Fibroblast of lung (primary cell): ENCODE results near the gene SMLR1. TPM values are rescaled to one million over a fixed set of nuclear protein-coding genes. Genes with fewer than 3 reads are reported as not detected.
"Not testable (repeated sequence)": the region's sequence is repeated elsewhere in the genome, so short reads cannot be mapped to it uniquely, and the experiment has no call there.

ENCODE experiments used
- DNase-seq, 2 donors: peaks; one replicate each; pipeline versions ENCODE4 v3.0.0 to v3.0.0-alpha.2; 2010; ENCODE audit warnings: low read depth in 2 of 2
- H2AFZ ChIP-seq: 2 replicates; pipeline ENCODE4 v1.5.1; 2012; ENCODE audit warnings: low read length, control low read depth, inconsistent platforms
- H3K27ac ChIP-seq: 2 replicates; pipeline ENCODE4 v1.5.1; 2011; ENCODE audit warnings: low read length, control low read depth; ENCODE audit not compliant: insufficient read depth
- H3K27me3 ChIP-seq: 2 replicates; pipeline ENCODE4 v1.5.1; 2011; ENCODE audit warnings: mild to moderate bottlenecking, low read length; ENCODE audit not compliant: control insufficient read depth, insufficient read depth
- H3K36me3 ChIP-seq: 2 replicates; pipeline ENCODE4 v1.5.1; 2011; ENCODE audit warnings: low read length; ENCODE audit not compliant: control insufficient read depth, insufficient read depth
- H3K4me1 ChIP-seq: 2 replicates; pipeline ENCODE4 v1.5.1; 2011; ENCODE audit warnings: low read length; ENCODE audit not compliant: control insufficient read depth, insufficient read depth; ENCODE audit errors: extremely low read depth
- H3K4me2 ChIP-seq: 2 replicates; pipeline ENCODE4 v1.5.1; 2011; ENCODE audit warnings: low read length, control low read depth; ENCODE audit not compliant: insufficient read depth; ENCODE audit errors: extremely low read depth
- H3K4me3 ChIP-seq, 4 experiments: fragments of 200-600 bp in 1 of 4; sonication (generic) in 1 of 4; replicated peaks in 1 of 4; 2 replicates each; pipeline ENCODE4 v1.5.1; 2011 to 2016; ENCODE audit warnings: low read length in 4 of 4, low read depth in 3 of 4, mild to moderate bottlenecking in 3 of 4, control low read depth in 2 of 4, inconsistent platforms in 1 of 4, mixed read lengths in 1 of 4; ENCODE audit not compliant: insufficient read depth in 1 of 4; ENCODE audit errors: control extremely low read depth in 1 of 4
- H3K79me2 ChIP-seq: 2 replicates; pipeline ENCODE4 v1.5.1; 2012; ENCODE audit warnings: mild to moderate bottlenecking, low read length, inconsistent platforms; ENCODE audit not compliant: control insufficient read depth, insufficient read depth
- H3K9ac ChIP-seq: 2 replicates; pipeline ENCODE4 v1.5.1; 2011; ENCODE audit warnings: mild to moderate bottlenecking, low read length, control low read depth; ENCODE audit not compliant: insufficient read depth
- H3K9me3 ChIP-seq: 2 replicates; pipeline ENCODE4 v1.5.1; 2012; ENCODE audit warnings: low read depth, low read length; ENCODE audit not compliant: control insufficient read depth, insufficient read depth
- H4K20me1 ChIP-seq: 2 replicates; pipeline ENCODE4 v1.5.1; 2011; ENCODE audit warnings: low read length; ENCODE audit not compliant: control insufficient read depth, insufficient read depth; ENCODE audit errors: extremely low read depth
- CTCF ChIP-seq, 2 donors: IDR thresholded peaks in 1 of 2; conservative IDR thresholded peaks in 1 of 2; 1 replicate in 1 of 2; 2 replicates in 1 of 2; pipeline ENCODE4 v1.5.1; 2011 to 2012; ENCODE audit warnings: low read length in 2 of 2, control low read depth in 1 of 2, inconsistent platforms in 1 of 2, low read depth in 1 of 2, mild to moderate bottlenecking in 1 of 2
- EZH2 ChIP-seq: IDR thresholded peaks from 2 replicates; pipeline ENCODE4 v1.5.1; 2012; ENCODE audit warnings: low read length, control low read depth, mild to moderate bottlenecking; ENCODE audit errors: missing control alignments
- polyA plus RNA-seq, 2 donors: library from polyadenylated mRNA; depleted of rRNA in 1 of 2; stranded (reverse) in 1 of 2; unstranded in 1 of 2; fragments of >200 nt; gene quantifications; 2 replicates each; pipeline ENCODE4 v1.2.1, GENCODE V29; 2011 to 2012; ENCODE audit warnings: missing spikeins in 1 of 2
- total RNA-seq: library from RNA; depleted of rRNA; stranded (reverse); fragments of >200 nt; gene quantifications from 2 replicates; pipeline ENCODE4 v1.2.1, GENCODE V29; 2014

Gene SMLR1
- total and polyA plus RNA-seq, 2 donors (not counting 1 experiment from before 2014, with no cell fraction given) = not detected

DNA sequence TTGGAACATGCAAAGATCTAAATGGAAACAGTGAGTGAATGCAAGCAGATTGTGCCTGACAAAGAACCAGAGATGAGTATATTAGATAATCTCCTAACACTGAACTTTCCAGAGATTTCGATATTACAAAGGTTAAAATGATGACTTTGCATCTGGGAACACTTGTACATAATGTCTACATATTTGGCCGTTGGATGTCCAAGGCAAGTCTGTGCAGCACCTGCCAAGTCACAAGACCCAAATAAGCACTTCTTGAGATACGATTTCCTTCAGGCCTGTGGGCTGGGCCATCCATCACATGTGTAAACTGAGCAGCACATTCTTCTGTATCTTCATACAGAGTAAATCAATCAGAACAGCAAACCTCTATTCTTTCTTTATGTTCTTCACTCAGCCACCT, 32.5 kb upstream of the SMLR1 start:
- TF ChIP-seq CTCF (conservative IDR thresholded peaks at IDR 0.05 in 1 of 2, IDR thresholded peaks at IDR 0.05 in 1 of 2; ENCODE audit: low read depth in 1 of 2, low read length in 2 of 2) = no peak
- H3K9ac ChIP-seq = no peak overlapping the region
- no peak overlapping the region for H3K4me3 ChIP-seq
- no peaks in the 10 kb centered on the region for H3K79me2 ChIP-seq
- H3K27me3 ChIP-seq = no peaks in the 10 kb centered on the region
- H3K4me1 ChIP-seq = no peaks in the 10 kb centered on the region
- no peak overlapping the region for H3K4me2 ChIP-seq
- no peaks in the 10 kb centered on the region for H3K36me3 ChIP-seq
- no peak overlapping the region for H3K27ac ChIP-seq
- H3K9me3 ChIP-seq = no peaks in the 10 kb centered on the region
- H2AFZ ChIP-seq = no peak overlapping the region
- no peaks in the 10 kb centered on the region for H4K20me1 ChIP-seq
- DNase-seq = no peak

DNA sequence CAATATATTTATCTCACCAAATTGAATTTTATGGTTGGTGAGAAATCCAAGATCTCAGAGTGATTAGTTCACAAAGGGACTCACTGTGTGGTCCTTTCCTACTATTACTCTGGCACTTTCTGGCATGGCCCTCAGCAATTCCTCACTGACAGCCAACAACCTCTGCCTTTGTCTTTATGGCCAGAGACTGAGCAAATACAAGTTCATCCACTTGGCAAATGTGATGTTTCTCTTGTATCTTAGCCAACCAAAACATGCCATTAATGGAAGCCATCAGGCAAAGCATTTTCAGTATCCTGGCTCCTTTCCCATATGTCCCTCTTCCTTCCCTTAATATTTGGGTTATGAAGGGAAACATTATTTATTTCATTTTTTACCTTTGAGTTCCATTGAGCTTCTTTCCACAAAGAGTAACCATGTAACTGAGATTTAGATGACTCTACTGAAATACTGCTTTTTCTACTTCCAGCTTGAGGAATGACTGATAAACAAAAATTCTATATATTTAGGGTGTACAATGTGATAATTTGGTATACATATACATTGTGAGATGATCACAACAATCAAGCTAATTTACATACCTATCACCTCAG, 30.8 kb upstream of the SMLR1 start:
- H2AFZ ChIP-seq = no peak overlapping the region
- H3K27ac ChIP-seq = no peak overlapping the region
- no peaks in the 10 kb centered on the region for H3K9me3 ChIP-seq
- peak; percentile 73 to 90 for DNase-seq
- TF ChIP-seq EZH2 = no peak
- no peak for TF ChIP-seq CTCF (conservative IDR thresholded peaks at IDR 0.05 in 1 of 2, IDR thresholded peaks at IDR 0.05 in 1 of 2; ENCODE audit: low read depth in 1 of 2, low read length in 2 of 2)
- H3K79me2 ChIP-seq = no peaks in the 10 kb centered on the region
- H3K36me3 ChIP-seq = no peaks in the 10 kb centered on the region
- no peaks in the 10 kb centered on the region for H3K27me3 ChIP-seq
- H4K20me1 ChIP-seq = no peaks in the 10 kb centered on the region
- H3K4me1 ChIP-seq = no peaks in the 10 kb centered on the region
- H3K9ac ChIP-seq = no peak overlapping the region
- H3K4me2 ChIP-seq = no peak overlapping the region
- no peak overlapping the region for H3K4me3 ChIP-seq

GRCh38 chr6:130797061-130797460, 30.1 kb upstream of the SMLR1 start:
- no peak for DNase-seq
- Histone ChIP-seq H3K36me3 (no peaks in the 10 kb centered on the region), H3K27ac (no peak overlapping the region), H3K27me3 (no peaks in the 10 kb centered on the region), H4K20me1 (no peaks in the 10 kb centered on the region), H3K4me2 (no peak overlapping the region), H2AFZ (no peak overlapping the region), H3K4me1 (no peaks in the 10 kb centered on the region), H3K79me2 (no peaks in the 10 kb centered on the region), H3K4me3 (no peak overlapping the region), H3K9me3 (no peaks in the 10 kb centered on the region), H3K9ac (no peak overlapping the region)
- TF ChIP-seq CTCF (conservative IDR thresholded peaks at IDR 0.05 in 1 of 2, IDR thresholded peaks at IDR 0.05 in 1 of 2; ENCODE audit: low read depth in 1 of 2, low read length in 2 of 2) (no peak), EZH2 (no peak)

- H3K9me3 ChIP-seq, H3K4me1 ChIP-seq, DNase-seq, H3K4me2 ChIP-seq, H4K20me1 ChIP-seq, H3K9ac ChIP-seq, H2AFZ ChIP-seq, H3K4me3 ChIP-seq, H3K27ac ChIP-seq, H3K27me3 ChIP-seq, H3K36me3 ChIP-seq, H3K79me2 ChIP-seq: not testable (repeated sequence)
Measured at GRCh38 chr6:130801368-130801767, 25.8 kb upstream of the SMLR1 start.
